Measurements from ENCODE around the gene KDM4C. TPM values are rescaled to one million over a fixed set of nuclear protein-coding genes. Genes with fewer than 3 reads are reported as not detected.

Gene KDM4C
- total and polyA plus RNA-seq, 2 of the 13 experiments (the other 11 are each of a cell fraction or from before 2014, with no cell fraction given): 19.4 to 23.6 TPM

GRCh38 chr9:6779417-6780241 is 21.9 kb downstream of the KDM4C start (continued):
- peak; percentile 17; the same call in 1 of the 2 replicates for TF ChIP-seq ZBTB20 (CRISPR knock-in tag; IDR thresholded peaks at IDR 0.05; ENCODE audit: borderline replicate concordance, low read depth)
- 0 out of 2 replicates have a peak, but pooled peaks have one; percentile 36 for TF ChIP-seq ZNF710 (CRISPR knock-in tag; IDR thresholded peaks at IDR 0.05; ENCODE audit: borderline replicate concordance)
- no peak for TF ChIP-seq THAP7 (CRISPR knock-in tag; IDR thresholded peaks at IDR 0.05)
- TF ChIP-seq ZBTB37 (CRISPR knock-in tag; IDR thresholded peaks at IDR 0.05): peak; percentile 59; the same call in 1 of the 2 replicates
- no peak for TF ChIP-seq NR2F6 (IDR thresholded peaks at IDR 0.05)
- TF ChIP-seq NR2F6 (CRISPR knock-in tag; IDR thresholded peaks at IDR 0.05): peak; percentile 35; the same call in 1 of the 2 replicates
- 0 out of 2 replicates have a peak, but pooled peaks have one; percentile 18 for TF ChIP-seq PRDM10 (CRISPR knock-in tag; IDR thresholded peaks at IDR 0.05; ENCODE audit: low read depth)
- TF ChIP-seq PAXIP1 (CRISPR knock-in tag; conservative IDR thresholded peaks at IDR 0.05): peak; percentile 68
- no peak for TF ChIP-seq ZNF607 (CRISPR knock-in tag; IDR thresholded peaks at IDR 0.05; ENCODE audit: borderline replicate concordance)
- peak; percentile 66; the same call in 1 of the 2 replicates for TF ChIP-seq RXRB (CRISPR knock-in tag; IDR thresholded peaks at IDR 0.05; ENCODE audit: borderline replicate concordance)
- TF ChIP-seq ZNF660 (CRISPR knock-in tag; IDR thresholded peaks at IDR 0.05; ENCODE audit: borderline replicate concordance, low read depth): no peak
- no peak for TF ChIP-seq WIZ (CRISPR knock-in tag; IDR thresholded peaks at IDR 0.05)
- TF ChIP-seq ETV5 (CRISPR knock-in tag; IDR thresholded peaks at IDR 0.05; ENCODE audit: borderline replicate concordance): peak; percentile 79
- peak; percentile 37 for TF ChIP-seq ARID3A (IDR thresholded peaks at IDR 0.05; ENCODE audit: low read depth, low read length)
